H9 (cell line): ENCODE results near the gene EPS8. TPM values are rescaled to one million over a fixed set of nuclear protein-coding genes. Genes with fewer than 3 reads are reported as not detected.

Source experiments
- DNase-seq: peaks from one replicate; pipeline ENCODE4 v3.0.0-alpha.2; 2017
- H2AFZ ChIP-seq: one replicate; pipeline ENCODE4 v1.6.1; 2013; ENCODE audit warnings: mild to moderate bottlenecking, low read length, control low read depth, moderate library complexity
- H2AK5ac ChIP-seq: 2 replicates; pipeline ENCODE4 v1.6.1; 2013; ENCODE audit warnings: low read length, control low read depth, mixed read lengths; ENCODE audit not compliant: insufficient read length
- H2BK120ac ChIP-seq: one replicate; pipeline ENCODE4 v1.6.1; 2013; ENCODE audit warnings: low read depth, mild to moderate bottlenecking, low read length, control low read depth, inconsistent platforms; ENCODE audit not compliant: poor library complexity, severe bottlenecking
- H2BK12ac ChIP-seq: 2 replicates; pipeline ENCODE4 v1.6.1; 2013; ENCODE audit warnings: low read length, control low read depth, mixed read lengths, low read depth; ENCODE audit not compliant: insufficient read length
- H2BK15ac ChIP-seq: 2 replicates; pipeline ENCODE4 v1.6.1; 2013; ENCODE audit warnings: low read depth, low read length, control low read depth
- H2BK20ac ChIP-seq: one replicate; pipeline ENCODE4 v1.6.1; 2013; ENCODE audit warnings: low read depth, mild to moderate bottlenecking, low read length, control low read depth, inconsistent platforms; ENCODE audit not compliant: poor library complexity, severe bottlenecking
- H2BK5ac ChIP-seq: 2 replicates; pipeline ENCODE4 v1.6.1; 2013; ENCODE audit warnings: low read length, control low read depth, mixed read lengths; ENCODE audit not compliant: insufficient read length
- H3K14ac ChIP-seq: 2 replicates; pipeline ENCODE4 v1.6.1; 2013; ENCODE audit warnings: low read length, control low read depth; ENCODE audit not compliant: insufficient read depth
- H3K18ac ChIP-seq: 2 replicates; pipeline ENCODE4 v1.6.1; 2013; ENCODE audit warnings: low read depth, mild to moderate bottlenecking, mixed read lengths, low read length, control low read depth; ENCODE audit not compliant: insufficient read length
- H3K23ac ChIP-seq: 2 replicates; pipeline ENCODE4 v1.6.1; 2013; ENCODE audit warnings: low read length, control low read depth, mixed read lengths, low read depth; ENCODE audit not compliant: insufficient read length
- H3K23me2 ChIP-seq: 2 replicates; pipeline ENCODE4 v1.6.1; 2013; ENCODE audit warnings: low read depth, mild to moderate bottlenecking, mixed read lengths, low read length, control low read depth; ENCODE audit not compliant: insufficient read length, poor library complexity, severe bottlenecking
- H3K27ac ChIP-seq: 2 replicates; pipeline ENCODE4 v1.5.1; 2013; ENCODE audit warnings: low read length, control low read depth, mixed read lengths, low read depth; ENCODE audit not compliant: insufficient read length
- H3K27me3 ChIP-seq: 2 replicates; pipeline ENCODE4 v1.6.1; 2013; ENCODE audit warnings: low read length, control low read depth, inconsistent platforms; ENCODE audit not compliant: insufficient read depth
- H3K4ac ChIP-seq: 2 replicates; pipeline ENCODE4 v1.6.1; 2013; ENCODE audit warnings: low read depth, mild to moderate bottlenecking, control low read depth, inconsistent platforms, low read length, moderate library complexity
- H3K4me1 ChIP-seq: 2 replicates; pipeline ENCODE4 v1.6.1; 2013; ENCODE audit warnings: low read length, control low read depth, inconsistent platforms; ENCODE audit not compliant: insufficient read depth
- H3K4me2 ChIP-seq: 2 replicates; pipeline ENCODE4 v1.6.1; 2013; ENCODE audit warnings: low read length, control low read depth, mixed read lengths; ENCODE audit not compliant: insufficient read length, insufficient read depth
- H3K56ac ChIP-seq: 2 replicates; pipeline ENCODE4 v1.6.1; 2013; ENCODE audit warnings: low read depth, mild to moderate bottlenecking, mixed read lengths, low read length, control low read depth; ENCODE audit not compliant: insufficient read length
- H3K79me1 ChIP-seq: 2 replicates; pipeline ENCODE4 v1.6.1; 2013; ENCODE audit warnings: low read depth, mild to moderate bottlenecking, moderate library complexity, low read length, control low read depth, inconsistent platforms; ENCODE audit not compliant: insufficient read depth, poor library complexity, severe bottlenecking
- H3K79me2 ChIP-seq: 2 replicates; pipeline ENCODE4 v1.6.1; 2013; ENCODE audit warnings: low read length, control low read depth, inconsistent platforms; ENCODE audit not compliant: insufficient read depth
- H3K9ac ChIP-seq: 2 replicates; pipeline ENCODE4 v1.6.1; 2013; ENCODE audit warnings: low read length, control low read depth, mixed read lengths; ENCODE audit not compliant: insufficient read length; ENCODE audit errors: extremely low read depth
- H3K9me3 ChIP-seq: one replicate; pipeline ENCODE4 v1.6.1; 2013; ENCODE audit warnings: low read depth, low read length, inconsistent platforms; ENCODE audit not compliant: control insufficient read depth
- H3T11ph ChIP-seq: one replicate; pipeline ENCODE4 v1.6.1; 2013; ENCODE audit warnings: mild to moderate bottlenecking, low read length, control low read depth, inconsistent platforms
- H4K20me1 ChIP-seq: one replicate; pipeline ENCODE4 v1.6.1; 2013; ENCODE audit not compliant: control insufficient read depth, insufficient read length, insufficient read depth
- H4K5ac ChIP-seq: 2 replicates; pipeline ENCODE4 v1.6.1; 2013; ENCODE audit warnings: low read depth, mild to moderate bottlenecking, mixed read lengths, low read length, control low read depth; ENCODE audit not compliant: insufficient read length
- H4K8ac ChIP-seq: replicated peaks from 2 replicates; pipeline ENCODE4 v1.6.1; 2013; ENCODE audit warnings: low read length, control low read depth, mixed read lengths, low read depth; ENCODE audit not compliant: insufficient read length
- H4K91ac ChIP-seq: 2 replicates; pipeline ENCODE4 v1.6.1; 2013; ENCODE audit warnings: low read depth, mild to moderate bottlenecking, moderate library complexity, mixed read lengths, low read length, control low read depth; ENCODE audit not compliant: insufficient read length
- H3K27ac Mint-ChIP-seq, 3 experiments: 2 replicates in 2 of 3; 3 replicates in 1 of 3; pipeline ENCODE4 v1.8.0; 2020 to 2021; ENCODE audit warnings: mixed read lengths in 3 of 3, mild to moderate bottlenecking in 1 of 3, moderate library complexity in 1 of 3
- H3K27me3 Mint-ChIP-seq: 2 replicates; pipeline ENCODE4 v1.8.0; 2021; ENCODE audit warnings: low read depth, mild to moderate bottlenecking, moderate library complexity, mixed read lengths
- H3K36me3 Mint-ChIP-seq, 3 experiments: 2 replicates in 2 of 3; 3 replicates in 1 of 3; pipeline ENCODE4 v1.8.0; 2020 to 2021; ENCODE audit warnings: low read depth in 3 of 3, mixed read lengths in 3 of 3; ENCODE audit not compliant: insufficient read depth in 1 of 3
- H3K4me1 Mint-ChIP-seq, 2 experiments: 2 replicates each; pipeline ENCODE4 v1.8.0; 2020; ENCODE audit warnings: mixed read lengths in 2 of 2
- H3K4me3 Mint-ChIP-seq, 2 experiments: 2 replicates in 1 of 2; 3 replicates in 1 of 2; pipeline ENCODE4 v1.8.0; 2020 to 2021; ENCODE audit warnings: mild to moderate bottlenecking in 2 of 2, mixed read lengths in 2 of 2, moderate library complexity in 1 of 2
- H3K9me3 Mint-ChIP-seq, 2 experiments: 2 replicates in 1 of 2; 3 replicates in 1 of 2; pipeline ENCODE4 v1.8.0; 2020; ENCODE audit warnings: mild to moderate bottlenecking in 2 of 2, mixed read lengths in 2 of 2, moderate library complexity in 1 of 2
- WGBS: extraction: QIAGEN DNeasy Blood & Tissue Kit; methylation state at CpG from one replicate; pipeline ENCODE4 v1.1.7; 2013; ENCODE audit warnings: missing lambda C conversion rate, low lambda C conversion rate, mixed read lengths; ENCODE audit not compliant: insufficient read length; ENCODE audit errors: extremely low coverage; 5-methylcytosine and 5-hydroxymethylcytosine counted together
- total RNA-seq: library from RNA; stranded (reverse); gene quantifications from 2 replicates; pipeline ENCODE4 v1.2.1, GENCODE V29; 2021
- TF ChIP-seq, protein P1 (sequence below): fragments of 200-600 bp; sonication (generic); conservative IDR thresholded peaks from 3 replicates; pipeline ENCODE4 v1.8.0; 2021; ENCODE audit warnings: antibody characterized with exemption, mild to moderate bottlenecking

Gene EPS8
- total RNA-seq, 1 experiment from 2014 or later = 2.2 TPM

DNA sequence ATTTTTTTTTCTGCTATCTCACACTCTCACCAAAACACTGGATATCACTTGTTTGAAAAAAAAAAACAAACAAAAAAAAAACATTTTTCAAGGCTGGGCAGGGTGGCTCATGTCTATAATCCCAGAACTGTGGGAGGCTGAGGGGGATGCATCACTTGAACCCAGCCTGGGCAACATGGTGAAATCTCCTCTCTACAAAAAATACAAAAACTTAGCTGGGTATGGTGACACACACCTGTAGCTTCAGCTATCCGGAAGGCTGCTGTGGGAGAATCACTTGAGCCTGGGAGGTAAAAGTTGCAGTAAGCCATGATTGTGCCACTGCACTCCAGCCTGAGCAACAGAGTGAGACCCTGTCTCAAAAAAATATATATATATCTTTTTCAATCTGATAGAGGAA, 66.2 kb downstream of the EPS8 start:
- H3K23me2 ChIP-seq = no peaks in the 10 kb centered on the region
- no CpG with 5 or more reads among the region's 1 CpG for WGBS
- no peak overlapping the region for H3T11ph ChIP-seq
- Mint-ChIP-seq H3K36me3 (no peaks in the 10 kb centered on the region), H3K4me1 (no peaks in the 10 kb centered on the region), H3K9me3 (no peaks in the 10 kb centered on the region), H3K4me3 (no peak overlapping the region), H3K27me3 (no peaks in the 10 kb centered on the region), H3K27ac (no peak overlapping the region)
- no peak overlapping the region for H4K8ac ChIP-seq
- no peak overlapping the region for H2AK5ac ChIP-seq
- H2BK20ac ChIP-seq = no peak overlapping the region
- H3K27ac ChIP-seq = no peak overlapping the region
- no peaks in the 10 kb centered on the region for H3K79me2 ChIP-seq
- H3K79me1 ChIP-seq = no peaks in the 10 kb centered on the region
- H4K5ac ChIP-seq = no peak overlapping the region
- no peak overlapping the region for H3K4me2 ChIP-seq
- no peaks in the 10 kb centered on the region for H3K9me3 ChIP-seq
- no peak overlapping the region for H4K91ac ChIP-seq
- H2BK15ac ChIP-seq = no peak overlapping the region
- no peaks in the 10 kb centered on the region for H4K20me1 ChIP-seq
- H3K56ac ChIP-seq = no peak overlapping the region
- no peak overlapping the region for H3K9ac ChIP-seq
- H3K4ac ChIP-seq = no peak overlapping the region
- H3K4me1 ChIP-seq = no peaks in the 10 kb centered on the region
- DNase-seq = no peak
- no peak overlapping the region for H3K18ac ChIP-seq
- H2AFZ ChIP-seq = no peak overlapping the region
- no peaks in the 10 kb centered on the region for H3K27me3 ChIP-seq
- H3K14ac ChIP-seq = no peak overlapping the region
- TF ChIP-seq, protein P1, sequence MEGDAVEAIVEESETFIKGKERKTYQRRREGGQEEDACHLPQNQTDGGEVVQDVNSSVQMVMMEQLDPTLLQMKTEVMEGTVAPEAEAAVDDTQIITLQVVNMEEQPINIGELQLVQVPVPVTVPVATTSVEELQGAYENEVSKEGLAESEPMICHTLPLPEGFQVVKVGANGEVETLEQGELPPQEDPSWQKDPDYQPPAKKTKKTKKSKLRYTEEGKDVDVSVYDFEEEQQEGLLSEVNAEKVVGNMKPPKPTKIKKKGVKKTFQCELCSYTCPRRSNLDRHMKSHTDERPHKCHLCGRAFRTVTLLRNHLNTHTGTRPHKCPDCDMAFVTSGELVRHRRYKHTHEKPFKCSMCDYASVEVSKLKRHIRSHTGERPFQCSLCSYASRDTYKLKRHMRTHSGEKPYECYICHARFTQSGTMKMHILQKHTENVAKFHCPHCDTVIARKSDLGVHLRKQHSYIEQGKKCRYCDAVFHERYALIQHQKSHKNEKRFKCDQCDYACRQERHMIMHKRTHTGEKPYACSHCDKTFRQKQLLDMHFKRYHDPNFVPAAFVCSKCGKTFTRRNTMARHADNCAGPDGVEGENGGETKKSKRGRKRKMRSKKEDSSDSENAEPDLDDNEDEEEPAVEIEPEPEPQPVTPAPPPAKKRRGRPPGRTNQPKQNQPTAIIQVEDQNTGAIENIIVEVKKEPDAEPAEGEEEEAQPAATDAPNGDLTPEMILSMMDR = no peak
- no peak overlapping the region for H3K23ac ChIP-seq
- no peak overlapping the region for H2BK5ac ChIP-seq
- no peak overlapping the region for H2BK12ac ChIP-seq
- no peak overlapping the region for H2BK120ac ChIP-seq
